Naive thymus-derived CD8-positive, alpha-beta T cell (primary cell): Measurements from ENCODE around the gene RETREG1. TPM values are rescaled to one million over a fixed set of nuclear protein-coding genes. Genes with fewer than 3 reads are reported as not detected.
A peak's percentile ranks its signal among the peaks of the same experiment; 100 is the strongest.

Experiments
- ATAC-seq, 2 donors: fragments of 150-1000 bp; cut with Tn5 transposase in 1 of 2; sonication (Bioruptor Pico), chemical (Tn5 transposase) in 1 of 2; 1 replicate in 1 of 2; 2 replicates in 1 of 2; pipeline ENCODE4 v1.10.0; 2021; ENCODE audit warnings: mild to moderate bottlenecking in 2 of 2, moderate library complexity in 2 of 2
- POLR2A ChIA-PET: fragments of 350-600 bp; sonication (Branson Sonifier 250); formaldehyde crosslinking; loops from one replicate; lab custom pipeline; 2021; ENCODE audit warnings: antibody characterized with exemption; lab: Charles Lee
- DNase-seq, 10 donors: peaks; one replicate each; pipeline versions ENCODE4 v3.0.0 to v3.0.0-alpha.2; 2020 to 2022
- H3K27ac Mint-ChIP-seq, 10 donors: one replicate each; pipeline ENCODE4 v1.8.0; 2020 to 2022; ENCODE audit warnings: mild to moderate bottlenecking in 10 of 10, mixed read lengths in 10 of 10, moderate library complexity in 4 of 10, inconsistent platforms in 1 of 10
- H3K27me3 Mint-ChIP-seq, 5 donors: one replicate each; pipeline ENCODE4 v1.8.0; 2021 to 2022; ENCODE audit warnings: mixed read lengths in 5 of 5
- H3K36me3 Mint-ChIP-seq, 3 donors: one replicate each; pipeline ENCODE4 v1.8.0; 2020 to 2022; ENCODE audit warnings: mixed read lengths in 3 of 3, mild to moderate bottlenecking in 2 of 3, inconsistent platforms in 1 of 3
- H3K4me1 Mint-ChIP-seq, 4 donors: one replicate each; pipeline ENCODE4 v1.8.0; 2021 to 2022; ENCODE audit warnings: mixed read lengths in 4 of 4
- H3K4me3 Mint-ChIP-seq, 10 donors: one replicate each; pipeline ENCODE4 v1.8.0; 2020 to 2022; ENCODE audit warnings: mild to moderate bottlenecking in 10 of 10, mixed read lengths in 10 of 10, moderate library complexity in 6 of 10, inconsistent platforms in 1 of 10
- H3K9me3 Mint-ChIP-seq, 9 donors: one replicate each; pipeline ENCODE4 v1.8.0; 2020 to 2022; ENCODE audit warnings: mixed read lengths in 9 of 9, mild to moderate bottlenecking in 3 of 9, inconsistent platforms in 1 of 9, moderate library complexity in 1 of 9
- polyA plus RNA-seq, 3 donors: library from polyadenylated mRNA; unstranded; fragments of 300-500 nt; fragmentation: Illumina TruSeq; gene quantifications; one replicate each; pipeline ENCODE4 v1.2.3, GENCODE V29; 2021
- total RNA-seq, 8 experiments: library from RNA in 2 of 8; stranded (reverse) in 2 of 8; gene quantifications; one replicate each; pipeline ENCODE4 v1.2.3 and lab custom pipeline; 2021 to 2026

Gene RETREG1
- total and polyA plus RNA-seq, 5 experiments from 2014 or later, result 69.9 to 129 (median 78.7) TPM

DNA sequence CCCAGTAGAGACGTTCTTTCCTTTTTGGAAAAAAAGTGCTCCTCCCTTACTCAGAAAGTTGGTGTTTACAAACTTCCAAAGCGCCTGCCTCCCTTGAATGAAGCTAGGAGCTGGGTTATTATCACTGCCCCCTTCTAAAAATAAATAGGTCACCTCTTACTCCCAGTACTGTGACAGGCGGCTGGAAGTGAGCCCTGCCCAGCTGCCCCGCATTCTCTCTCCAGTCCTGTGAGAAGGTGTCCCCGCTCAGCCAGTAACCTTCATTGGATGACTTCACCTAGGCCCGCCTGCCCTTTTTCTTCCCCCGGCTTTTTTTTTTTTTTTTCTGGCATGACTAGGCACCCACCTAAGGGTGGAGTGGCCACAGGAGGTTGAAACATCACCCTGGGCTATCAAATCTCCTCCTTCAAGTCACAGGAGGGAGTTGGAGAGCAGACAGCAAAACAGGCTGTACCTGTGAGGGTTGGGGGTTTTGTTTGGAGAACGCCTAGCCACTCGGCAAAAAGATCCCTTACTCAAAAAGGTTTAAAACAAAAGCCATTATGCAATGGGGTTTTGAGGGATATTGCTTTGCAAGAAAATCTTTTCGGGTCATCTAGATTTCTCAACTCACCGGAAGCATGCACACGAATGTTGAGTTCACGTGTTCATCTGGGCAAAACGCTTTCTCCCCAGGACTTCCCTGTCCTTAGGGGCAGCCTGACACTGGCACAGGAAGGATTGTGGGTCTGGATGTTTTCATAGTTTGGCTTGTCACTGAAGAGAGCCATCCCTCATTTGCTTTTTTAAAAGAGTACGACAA is 107.9 kb downstream of the RETREG1 start:
- no peak overlapping the region for H3K4me3 Mint-ChIP-seq
- DNase-seq, result no peak

DNA sequence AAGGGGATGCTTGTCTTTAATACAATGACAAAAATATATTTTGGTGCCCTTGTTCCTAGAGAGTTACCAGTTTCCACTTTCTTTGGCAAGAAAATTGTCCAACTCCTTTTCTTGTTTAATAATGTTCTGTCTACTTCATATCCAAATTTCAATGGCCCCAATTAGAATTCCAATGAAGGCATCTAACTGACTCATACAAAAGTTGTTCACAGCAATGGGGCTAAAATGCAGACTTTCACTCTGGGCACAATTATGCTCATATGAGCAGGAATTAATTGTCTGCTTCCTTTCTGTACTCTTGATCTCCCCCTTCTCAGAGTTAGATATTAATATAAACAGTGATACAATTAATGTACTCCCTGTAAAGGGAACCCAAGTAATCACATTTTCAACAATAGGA is 109.1 kb downstream of the RETREG1 start:
- ATAC-seq, result no peak
- no peak overlapping the region for H3K4me3 Mint-ChIP-seq
- peaks cover 0 to 4% (median 0%) of the 10 kb centered on the region in 9 donors for H3K9me3 Mint-ChIP-seq
- peak overlapping the region in 1 of 10 donors; percentile 29 for H3K27ac Mint-ChIP-seq
- H3K36me3 Mint-ChIP-seq, result peaks cover 0 to 22% (median 15%) of the 10 kb centered on the region in 3 donors
- no peak for DNase-seq
- POLR2A ChIA-PET, result no interaction called here
- H3K27me3 Mint-ChIP-seq, result no peaks in the 10 kb centered on the region
- peaks cover 34 to 61% (median 43%) of the 10 kb centered on the region in 4 donors for H3K4me1 Mint-ChIP-seq

More for the DNA sequence above, 107.9 kb downstream of the RETREG1 start:
- peak overlapping the region in 5 of 10 donors; percentile 32 to 74 (median 39) for H3K27ac Mint-ChIP-seq
- ATAC-seq, result no peak
- H3K36me3 Mint-ChIP-seq, result peaks cover 0 to 22% (median 13%) of the 10 kb centered on the region in 3 donors
- H3K9me3 Mint-ChIP-seq, result peaks cover 0 to 4% (median 0%) of the 10 kb centered on the region in 9 donors
- H3K4me1 Mint-ChIP-seq, result peaks cover 34 to 66% (median 46%) of the 10 kb centered on the region in 4 donors
- POLR2A ChIA-PET, result no interaction called here
- H3K27me3 Mint-ChIP-seq, result no peaks in the 10 kb centered on the region

DNA sequence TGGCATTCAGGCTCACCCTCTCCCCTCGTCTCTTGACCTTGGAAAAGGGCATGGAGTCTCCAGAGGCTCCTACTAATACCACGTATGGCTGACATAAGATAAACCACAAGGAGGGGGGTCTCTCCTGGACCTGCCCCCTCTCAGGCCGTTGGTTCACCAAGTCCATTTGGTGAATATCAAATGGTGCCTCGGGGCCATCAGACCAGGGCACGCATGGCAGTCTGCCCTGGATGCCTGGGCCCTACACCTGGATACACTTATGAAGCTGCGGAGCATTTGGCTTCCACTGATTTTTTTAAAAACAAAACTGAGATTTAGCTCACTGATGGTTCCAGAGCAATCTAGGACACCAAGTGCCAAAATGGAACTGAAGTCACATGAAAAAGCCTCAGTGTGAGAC is 110.9 kb downstream of the RETREG1 start:
- POLR2A ChIA-PET, result no interaction called here
- H3K27me3 Mint-ChIP-seq, result no peaks in the 10 kb centered on the region
- H3K4me1 Mint-ChIP-seq, result peaks cover 22 to 43% (median 31%) of the 10 kb centered on the region in 4 donors
- peaks cover 0 to 24% (median 17%) of the 10 kb centered on the region in 3 donors for H3K36me3 Mint-ChIP-seq
- H3K9me3 Mint-ChIP-seq, result no peaks in the 10 kb centered on the region
- peak overlapping the region in 2 of 10 donors; percentile 40 to 51 for H3K27ac Mint-ChIP-seq
- ATAC-seq (no peak), DNase-seq (no peak)
- H3K4me3 Mint-ChIP-seq, result no peak overlapping the region

DNA sequence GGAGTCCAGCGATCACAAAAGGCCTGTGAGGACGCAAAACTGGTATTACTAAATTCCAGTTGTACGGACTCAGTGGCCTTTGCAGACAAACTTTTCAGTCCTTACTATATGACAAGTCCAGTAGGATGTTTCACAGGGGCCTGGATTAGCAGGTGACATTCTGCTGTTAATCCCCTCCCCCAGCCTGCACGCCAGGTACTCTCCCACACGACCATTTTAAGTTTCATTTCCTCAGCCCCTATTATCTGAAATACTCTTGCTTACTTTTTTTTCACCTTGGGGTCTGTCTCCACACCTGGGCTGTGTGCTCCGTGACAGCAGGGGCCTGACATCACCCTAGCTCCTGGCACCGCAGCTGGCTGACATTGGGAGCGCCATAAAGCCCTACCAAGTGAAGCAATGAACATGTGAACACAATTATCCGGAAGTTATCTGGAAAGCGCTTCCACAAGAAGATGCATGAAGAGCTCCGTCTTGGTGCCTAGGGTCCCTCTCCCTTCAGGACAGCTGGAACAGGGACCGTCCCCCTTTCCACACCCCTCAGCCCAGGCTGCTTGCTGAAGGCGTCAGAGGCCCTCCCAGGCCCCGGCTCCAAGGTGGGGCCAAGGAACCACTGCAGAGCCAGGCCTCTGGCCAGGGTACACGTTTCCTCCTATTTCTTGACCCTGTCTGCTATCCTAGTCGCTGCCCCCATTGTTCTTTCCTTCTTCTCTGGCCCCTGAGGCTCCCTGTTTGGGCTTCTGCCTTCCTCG is 111.5 kb downstream of the RETREG1 start:
- no peak for ATAC-seq
- H3K4me3 Mint-ChIP-seq, result no peak overlapping the region
- peak overlapping the region in 5 of 10 donors; percentile 29 to 51 (median 37) for H3K27ac Mint-ChIP-seq
- POLR2A ChIA-PET, result no interaction called here
- peaks cover 2 to 25% (median 18%) of the 10 kb centered on the region in 3 donors for H3K36me3 Mint-ChIP-seq
- H3K27me3 Mint-ChIP-seq, result no peaks in the 10 kb centered on the region
- DNase-seq, result no peak
- peaks cover 19 to 38% (median 27%) of the 10 kb centered on the region in 4 donors for H3K4me1 Mint-ChIP-seq
- H3K9me3 Mint-ChIP-seq, result peaks cover 0 to 3% (median 0%) of the 10 kb centered on the region in 9 donors

DNA sequence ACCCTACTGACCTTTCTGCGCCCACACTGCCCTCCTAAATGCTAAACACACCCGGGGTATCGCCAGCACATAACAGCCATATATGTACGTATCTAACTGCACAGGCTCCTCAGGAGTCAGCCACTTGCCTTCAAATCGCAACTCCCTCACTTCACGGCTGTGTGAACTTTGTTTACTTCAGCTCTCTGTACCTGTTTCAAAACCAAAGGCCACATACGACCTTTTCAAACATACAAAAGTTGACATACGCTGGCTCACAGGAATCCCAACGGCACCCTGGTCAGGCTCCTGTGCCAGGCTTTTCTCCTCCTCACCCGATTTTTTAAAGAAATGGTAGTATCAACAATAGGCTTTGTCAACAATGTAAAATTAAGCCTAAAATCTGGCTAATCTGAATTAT is 112.2 kb downstream of the RETREG1 start:
- Mint-ChIP-seq H3K27ac (peak overlapping the region in 3 of 10 donors; percentile 16 to 42 (median 31)), H3K4me1 (peaks cover 13 to 41% (median 30%) of the 10 kb centered on the region in 4 donors), H3K4me3 (no peak overlapping the region), H3K36me3 (peaks cover 8 to 32% (median 22%) of the 10 kb centered on the region in 3 donors), H3K27me3 (no peaks in the 10 kb centered on the region), H3K9me3 (peaks cover 0 to 11% (median 0%) of the 10 kb centered on the region in 9 donors)
- no peak for ATAC-seq
- POLR2A ChIA-PET, result no interaction called here
- no peak for DNase-seq

DNA sequence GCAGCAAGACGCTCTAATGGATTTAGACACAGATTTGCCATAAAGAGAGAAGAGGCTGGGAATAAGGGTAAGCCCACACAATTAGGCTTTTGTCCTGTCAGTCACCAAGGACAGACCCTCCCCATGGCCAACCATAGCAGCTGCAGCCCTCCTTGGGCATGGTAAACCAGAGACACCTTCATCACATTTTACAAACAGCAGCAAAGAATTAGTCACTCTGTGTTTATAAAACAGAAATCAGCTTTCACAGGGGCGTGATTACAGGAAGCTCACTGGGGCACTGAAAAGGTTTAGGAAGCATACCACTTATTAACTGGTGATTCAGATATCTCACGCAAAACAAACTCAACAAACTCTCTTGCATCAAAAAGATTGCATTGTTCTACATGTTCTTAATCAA is 113.9 kb downstream of the RETREG1 start:
- ATAC-seq (no peak), DNase-seq (no peak)
- POLR2A ChIA-PET, result no interaction called here
- Mint-ChIP-seq H3K4me3 (no peak overlapping the region), H3K9me3 (peaks cover 0 to 22% (median 5%) of the 10 kb centered on the region in 9 donors), H3K36me3 (peaks cover 16 to 44% (median 24%) of the 10 kb centered on the region in 3 donors), H3K27me3 (no peaks in the 10 kb centered on the region), H3K4me1 (peaks cover 2 to 32% (median 25%) of the 10 kb centered on the region in 4 donors), H3K27ac (no peak overlapping the region)

DNA sequence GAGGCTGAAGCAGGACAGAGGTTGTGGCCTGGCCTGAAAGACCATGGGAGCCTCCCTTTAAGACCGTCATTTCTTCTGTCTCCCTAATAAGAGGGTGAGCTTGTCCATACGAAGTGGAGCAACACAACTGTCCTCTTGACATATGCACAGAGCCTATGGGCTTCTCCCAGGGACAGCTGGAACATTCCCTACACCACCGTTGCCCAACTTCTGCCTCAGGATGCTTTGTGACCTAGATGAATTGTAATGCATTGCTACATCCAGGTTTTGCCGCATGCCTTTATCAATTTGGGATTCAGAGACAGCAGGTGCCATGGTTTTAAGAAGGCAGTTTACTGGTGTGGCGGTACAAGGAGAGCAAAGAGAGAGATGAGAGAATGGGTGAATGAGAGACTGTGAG is 116.8 kb downstream of the RETREG1 start:
- H3K27ac Mint-ChIP-seq, result peak overlapping the region in 1 of 10 donors; percentile 53
- DNase-seq, result no peak
- H3K9me3 Mint-ChIP-seq, result peaks cover 0 to 51% (median 14%) of the 10 kb centered on the region in 9 donors
- H3K4me1 Mint-ChIP-seq, result peaks cover 2 to 22% (median 15%) of the 10 kb centered on the region in 4 donors
- ATAC-seq, result no peak
- no peaks in the 10 kb centered on the region for H3K27me3 Mint-ChIP-seq
- no peak overlapping the region for H3K4me3 Mint-ChIP-seq
- H3K36me3 Mint-ChIP-seq, result peaks cover 34 to 60% (median 35%) of the 10 kb centered on the region in 3 donors
- POLR2A ChIA-PET, result no interaction called here

DNA sequence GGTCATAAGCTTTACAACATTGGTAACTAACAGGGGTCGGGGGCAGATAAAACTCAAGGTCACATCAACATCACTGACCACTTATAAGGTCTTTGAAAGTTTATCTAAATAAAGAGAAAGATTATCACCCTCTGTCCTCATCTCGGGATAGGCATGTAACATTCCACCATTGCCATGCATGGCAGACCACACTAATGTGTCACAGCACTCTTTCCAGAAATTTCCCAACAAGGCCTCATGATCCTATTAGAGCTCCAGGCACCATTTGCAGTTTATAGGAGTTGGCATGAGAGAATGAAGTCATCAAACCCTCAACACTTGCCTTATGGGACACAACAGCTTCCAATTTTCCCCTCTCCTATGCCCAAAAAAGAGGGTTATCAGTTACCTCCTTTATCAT is 119.3 kb downstream of the RETREG1 start:
- Mint-ChIP-seq H3K4me1 (peaks cover 8 to 25% (median 11%) of the 10 kb centered on the region in 4 donors), H3K27ac (peak overlapping the region in 1 of 10 donors; percentile 58), H3K9me3 (peaks cover 0 to 60% (median 20%) of the 10 kb centered on the region in 9 donors), H3K36me3 (peaks cover 30 to 58% (median 44%) of the 10 kb centered on the region in 3 donors), H3K4me3 (no peak overlapping the region), H3K27me3 (no peaks in the 10 kb centered on the region)
- DNase-seq (no peak), ATAC-seq (no peak)
- POLR2A ChIA-PET, result no interaction called here

DNA sequence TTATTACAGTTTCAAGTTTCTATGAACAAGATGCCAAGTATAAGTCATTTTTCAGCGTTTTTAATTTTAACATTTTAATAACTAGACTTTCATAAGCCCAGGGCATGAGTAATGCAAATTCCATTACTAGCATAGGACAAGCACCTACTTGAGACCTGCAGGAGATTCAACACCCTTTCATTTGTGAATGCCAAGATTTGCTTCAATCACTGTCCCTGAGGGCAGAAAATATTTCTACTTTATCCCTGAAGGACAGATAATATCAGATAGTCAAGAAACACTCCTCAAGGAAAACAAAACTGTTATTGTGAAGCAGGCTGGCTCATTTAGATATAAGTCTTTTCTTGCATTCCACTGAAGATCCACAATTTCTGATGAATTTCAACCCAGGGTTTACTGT is 123.5 kb downstream of the RETREG1 start:
- peak overlapping the region in 3 of 10 donors; percentile 16 to 78 (median 23) for H3K27ac Mint-ChIP-seq
- peaks cover 0 to 42% (median 20%) of the 10 kb centered on the region in 9 donors for H3K9me3 Mint-ChIP-seq

DNA sequence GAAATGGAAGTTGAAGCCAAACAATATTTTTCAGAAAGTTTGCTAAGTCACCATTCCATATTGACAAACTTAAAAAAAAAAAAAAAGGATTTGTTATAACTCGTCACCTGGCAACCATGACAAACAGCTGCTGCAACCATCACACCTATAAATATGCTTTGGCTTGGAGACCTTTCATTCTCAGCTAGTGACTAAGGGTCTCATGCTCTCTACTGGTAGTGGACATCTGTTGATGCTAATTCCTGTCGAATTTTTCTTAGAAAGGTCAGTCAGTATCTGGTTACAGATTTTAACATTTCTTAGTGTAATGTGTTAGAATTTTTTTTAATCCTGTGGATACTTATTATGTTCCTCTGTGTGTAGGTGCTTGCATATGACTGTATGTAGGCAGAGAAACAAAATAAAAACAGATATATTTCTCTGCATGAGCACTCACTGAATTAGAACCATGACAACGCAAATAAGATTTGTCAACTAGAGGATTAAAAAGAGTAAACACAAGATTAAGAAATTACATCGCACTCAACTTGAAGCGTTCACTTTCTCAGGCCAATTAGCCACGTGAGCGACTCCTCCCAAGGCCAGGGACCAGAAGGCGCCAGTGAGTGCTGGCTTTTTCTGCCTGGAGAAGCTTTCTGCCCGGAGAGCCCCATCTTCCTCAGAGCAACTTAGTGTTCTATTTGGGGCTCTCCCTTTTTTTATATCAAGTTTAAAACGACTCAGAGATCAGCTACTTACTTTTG is 124.2 kb downstream of the RETREG1 start:
- Mint-ChIP-seq H3K9me3 (peaks cover 0 to 35% (median 14%) of the 10 kb centered on the region in 9 donors), H3K4me3 (no peak overlapping the region), H3K27ac (peak overlapping the region in 6 of 10 donors; percentile 23 to 83 (median 74)), H3K36me3 (peaks cover 18 to 27% (median 25%) of the 10 kb centered on the region in 3 donors), H3K27me3 (no peaks in the 10 kb centered on the region), H3K4me1 (peaks cover 15 to 45% (median 29%) of the 10 kb centered on the region in 4 donors)
- peak in 1 of 2 donors; percentile 25 for ATAC-seq
- DNase-seq, result peak in 1 of 10 donors; percentile 9
- POLR2A ChIA-PET, result no interaction called here

More for the DNA sequence above, 123.5 kb downstream of the RETREG1 start:
- no peak for DNase-seq
- Mint-ChIP-seq H3K27me3 (no peaks in the 10 kb centered on the region), H3K4me3 (no peak overlapping the region), H3K36me3 (peaks cover 21 to 34% (median 31%) of the 10 kb centered on the region in 3 donors), H3K4me1 (peaks cover 8 to 39% (median 26%) of the 10 kb centered on the region in 4 donors)
- POLR2A ChIA-PET, result no interaction called here
- no peak for ATAC-seq

DNA sequence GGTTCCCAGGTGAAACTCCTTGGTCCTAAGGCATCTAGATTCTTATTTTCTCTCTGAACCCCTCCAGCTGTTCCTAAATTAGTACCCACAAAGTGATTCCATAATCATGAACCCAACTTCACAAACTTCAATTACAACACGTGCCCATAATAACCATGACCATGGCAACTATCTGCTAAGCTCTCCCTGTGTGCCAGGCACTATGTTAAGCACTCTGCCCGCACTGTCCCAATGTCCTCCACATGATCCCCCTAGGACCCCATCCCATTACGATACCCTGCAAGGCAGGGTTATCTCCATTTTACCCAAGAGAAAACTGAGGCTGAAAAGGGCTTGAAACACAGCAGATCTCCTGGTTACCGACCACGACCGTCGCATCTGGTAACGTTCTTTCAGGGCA is 125.9 kb downstream of the RETREG1 start:
- DNase-seq (no peak), ATAC-seq (no peak)
- no peak overlapping the region for H3K4me3 Mint-ChIP-seq
- H3K27me3 Mint-ChIP-seq, result no peaks in the 10 kb centered on the region
- H3K9me3 Mint-ChIP-seq, result peaks cover 0 to 18% (median 6%) of the 10 kb centered on the region in 9 donors
- peaks cover 19 to 56% (median 34%) of the 10 kb centered on the region in 4 donors for H3K4me1 Mint-ChIP-seq
- peak overlapping the region in 4 of 10 donors; percentile 6 to 59 (median 10) for H3K27ac Mint-ChIP-seq
- POLR2A ChIA-PET, result interaction anchor here (0.5 kb wide), 1 partner anchor 326 kb away, joined by 4 read pairs; no protein-coding TSS in a partner anchor
- peaks cover 10 to 13% (median 13%) of the 10 kb centered on the region in 3 donors for H3K36me3 Mint-ChIP-seq
